NCI-H524 (cell line): ENCODE measurements around the gene SIVA1.
A peak's percentile ranks its signal among the peaks of the same experiment; 100 is the strongest.

Experiments used
- DNase-seq, 2 experiments: peaks; one replicate each; lab custom pipeline; 2025; lab: John Stamatoyannopoulos, UW

SIVA1 gene

GRCh38 chr14:104771918-104772706 lies 19.2 kb downstream of the SIVA1 start:
- DNase-seq, result no peak

DNA sequence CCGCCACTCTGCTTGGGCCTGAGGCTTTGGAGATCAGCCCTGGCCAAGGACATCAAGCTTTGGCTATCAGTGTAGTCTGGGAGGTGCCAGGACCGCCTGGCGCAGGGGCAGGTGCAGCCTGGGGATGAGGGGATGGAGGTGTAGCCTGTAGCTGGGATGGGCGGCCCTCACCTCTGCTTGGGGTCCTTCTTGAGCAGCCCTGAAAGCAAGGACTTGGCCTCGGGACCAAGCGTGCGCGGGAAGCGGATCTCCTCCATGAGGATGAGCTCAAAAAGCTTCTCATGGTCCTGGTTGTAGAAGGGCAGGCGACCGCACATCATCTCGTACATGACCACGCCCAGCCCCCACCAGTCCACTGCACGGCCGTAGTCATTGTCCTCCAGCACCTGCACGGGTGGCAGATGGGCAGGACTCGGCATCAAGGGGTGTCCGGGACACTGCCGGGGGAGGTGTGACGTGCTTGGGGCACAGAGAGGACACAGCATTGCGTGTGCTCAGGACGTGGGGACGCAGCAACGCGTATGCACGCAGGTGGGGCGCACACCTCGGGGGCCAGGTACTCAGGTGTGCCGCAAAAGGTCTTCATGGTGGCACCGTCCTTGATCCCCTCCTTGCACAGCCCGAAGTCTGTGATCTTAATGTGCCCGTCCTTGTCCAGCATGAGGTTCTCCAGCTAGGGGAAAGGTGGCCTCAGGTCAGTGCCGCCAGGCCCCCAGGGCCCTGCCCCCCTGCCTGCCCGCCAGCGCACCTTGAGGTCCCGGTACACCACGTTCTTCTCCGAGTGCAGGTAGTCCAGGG lies 20.0 kb downstream of the SIVA1 start:
- no peak for DNase-seq

GRCh38 chr14:104773505-104774452 lies 20.8 kb downstream of the SIVA1 start:
- DNase-seq, result peak in 1 of 2 experiments; percentile 35

DNA sequence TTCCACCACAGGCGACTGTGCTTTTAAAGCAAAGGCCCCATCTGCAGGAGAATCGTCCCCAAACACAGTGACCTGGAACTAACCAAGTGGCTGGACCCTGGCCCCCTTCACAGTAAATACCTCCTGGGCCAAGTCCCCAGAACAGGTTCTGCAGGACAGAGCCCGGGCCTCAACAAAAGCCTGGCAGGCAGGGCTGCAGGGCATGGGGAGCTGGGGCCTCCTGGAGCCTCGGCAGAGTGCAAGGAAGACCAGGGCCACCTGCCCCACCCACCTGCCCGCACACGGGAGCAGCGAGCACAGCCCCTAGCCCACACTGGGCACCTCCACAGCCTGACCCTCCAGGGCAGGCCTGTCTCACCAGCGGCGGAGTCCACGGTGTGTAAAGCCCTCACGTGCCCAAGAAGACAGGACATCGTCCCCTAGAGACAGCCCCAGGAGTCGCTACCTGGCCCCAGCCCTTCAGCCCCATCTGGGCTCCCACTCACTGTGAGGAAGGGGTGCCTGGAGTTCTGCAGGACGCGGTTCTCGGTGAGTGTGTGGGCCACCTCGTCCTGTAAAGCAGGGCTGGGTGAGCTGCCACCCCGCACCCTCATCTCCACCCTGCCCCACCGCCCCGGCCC lies 21.6 kb downstream of the SIVA1 start:
- DNase-seq, result no peak

DNA sequence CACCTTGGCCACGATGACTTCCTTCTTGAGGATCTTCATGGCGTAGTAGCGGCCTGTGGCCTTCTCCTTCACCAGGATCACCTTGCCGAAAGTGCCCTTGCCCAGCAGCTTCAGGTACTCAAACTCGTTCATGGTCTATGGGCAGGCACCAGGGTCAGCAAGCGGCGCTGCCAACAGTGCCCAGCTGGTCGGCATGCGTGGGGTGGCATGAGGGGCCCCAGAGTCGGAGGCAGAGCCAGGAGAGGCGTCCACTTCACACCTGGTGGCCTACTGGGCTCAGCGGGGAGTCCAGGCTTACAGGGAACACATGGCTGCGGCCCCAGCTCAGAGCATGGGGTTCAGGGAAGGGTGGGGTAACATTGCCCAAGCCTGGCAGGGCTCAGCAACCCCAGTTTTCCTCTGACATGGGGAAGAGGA lies 22.1 kb downstream of the SIVA1 start:
- no peak for DNase-seq

DNA sequence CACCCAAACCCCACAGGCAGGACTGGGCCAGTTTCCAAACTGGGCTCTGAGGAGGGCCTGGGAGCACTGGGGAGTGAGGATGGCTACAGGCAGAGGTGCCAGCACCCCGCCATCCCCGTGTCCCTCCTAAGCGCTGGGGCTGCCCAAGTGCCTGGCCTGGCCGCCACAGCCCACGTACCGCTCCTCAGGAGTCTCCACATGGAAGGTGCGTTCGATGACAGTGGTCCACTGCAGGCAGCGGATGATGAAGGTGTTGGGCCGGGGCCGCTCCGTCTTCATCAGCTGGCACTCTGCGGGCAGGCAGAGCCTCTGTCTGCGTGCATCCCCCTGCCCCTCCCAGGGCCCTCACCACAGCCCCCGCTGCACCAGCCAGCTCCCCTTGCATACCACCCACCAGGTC lies 23.5 kb downstream of the SIVA1 start:
- no peak for DNase-seq

DNA sequence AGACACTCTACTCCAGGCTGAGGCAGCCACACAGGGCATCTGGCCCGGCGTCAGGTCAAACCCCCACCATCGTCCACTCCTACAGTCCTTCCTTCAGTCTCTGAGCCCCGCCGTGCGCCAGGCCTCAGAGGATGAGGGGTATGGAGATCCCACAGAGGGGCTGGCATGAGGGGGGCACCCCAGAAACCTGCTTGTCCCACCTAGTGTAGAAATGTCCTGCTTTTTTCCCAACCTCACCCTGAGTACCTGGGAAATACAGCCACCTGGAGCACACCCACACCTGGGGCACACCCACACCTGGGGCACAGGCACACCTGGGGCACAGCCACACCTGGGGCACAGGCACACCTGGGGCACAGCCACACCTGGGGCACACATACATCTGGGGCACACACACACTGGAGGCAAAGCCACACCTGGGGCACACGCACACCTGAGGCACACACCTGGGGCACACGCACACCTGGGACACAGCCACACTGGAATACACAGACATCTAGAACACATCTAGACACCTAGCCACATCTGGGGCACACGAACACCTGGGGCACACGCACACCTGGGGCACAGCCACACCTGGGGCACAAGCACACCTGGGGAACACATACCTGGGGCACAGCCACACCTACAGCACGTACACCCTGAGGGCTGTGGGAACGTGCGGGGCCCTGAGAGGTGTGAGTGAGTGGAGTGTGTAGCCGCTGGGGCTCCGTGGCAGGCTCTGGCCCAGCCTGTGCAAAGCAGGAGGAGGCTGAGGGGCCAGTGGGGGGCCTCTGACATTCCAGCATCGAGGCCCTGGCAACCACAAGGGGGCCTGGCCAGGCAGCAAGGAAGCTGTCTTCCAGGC lies 24.2 kb downstream of the SIVA1 start:
- no peak for DNase-seq

DNA sequence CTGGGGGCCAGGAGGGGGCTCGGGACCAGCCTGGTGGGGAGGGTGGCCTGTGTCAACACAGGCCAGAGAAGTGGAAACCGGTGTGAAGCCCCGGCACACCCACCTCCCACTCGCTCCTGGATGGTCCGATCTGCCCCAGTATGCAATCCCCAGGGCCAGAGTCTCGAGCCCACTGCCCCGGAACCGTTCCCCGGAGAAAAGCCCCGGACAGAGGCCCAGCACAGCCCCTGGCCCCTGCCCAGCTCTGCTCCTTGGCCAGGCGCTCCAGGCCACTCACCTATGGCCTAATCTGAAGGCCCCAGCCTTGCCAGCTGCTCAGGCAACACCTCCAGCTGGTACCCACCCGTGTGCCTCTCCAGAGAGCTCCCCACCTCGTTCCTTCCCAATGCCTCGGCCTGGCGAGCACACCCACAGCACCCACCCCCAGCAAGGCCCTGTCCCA lies 24.9 kb downstream of the SIVA1 start:
- no peak for DNase-seq

- DNase-seq, result peak in 1 of 2 experiments; percentile 29
These were observed 25.9 kb downstream of the SIVA1 start for GRCh38 chr14:104778694-104779331.

DNA sequence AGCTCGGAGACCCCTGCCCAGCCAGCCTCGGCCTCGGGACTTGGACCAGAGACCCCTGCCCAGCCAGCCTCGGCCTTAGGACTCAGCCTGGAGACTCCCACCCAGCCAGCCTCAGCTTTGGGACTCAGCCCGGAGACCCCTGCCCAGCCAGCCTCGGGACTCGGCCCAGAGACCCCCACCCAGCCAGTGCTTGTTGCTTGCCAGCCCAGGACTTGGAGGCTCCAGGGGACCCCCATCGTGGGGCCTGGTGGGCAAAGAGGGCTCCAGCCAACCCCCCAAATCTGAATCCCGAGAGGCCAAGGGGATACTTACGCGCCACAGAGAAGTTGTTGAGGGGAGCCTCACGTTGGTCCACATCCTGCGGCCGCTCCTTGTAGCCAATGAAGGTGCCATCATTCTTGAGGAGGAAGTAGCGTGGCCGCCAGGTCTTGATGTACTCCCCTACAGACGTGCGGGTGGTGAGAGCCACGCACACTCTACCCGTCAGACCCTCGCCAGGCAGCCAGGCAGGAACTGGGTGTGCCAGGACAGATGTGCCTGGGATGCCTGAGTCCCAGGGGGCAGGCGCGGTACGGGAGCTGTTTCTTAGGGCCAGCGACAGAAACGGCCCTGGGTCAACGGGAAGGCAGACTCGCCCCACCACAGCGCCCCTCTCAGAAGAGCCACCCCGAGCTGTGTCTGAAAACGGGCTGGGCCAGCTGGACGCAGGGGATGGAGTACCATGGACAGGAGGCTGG lies 27.0 kb downstream of the SIVA1 start:
- no peak for DNase-seq

DNA sequence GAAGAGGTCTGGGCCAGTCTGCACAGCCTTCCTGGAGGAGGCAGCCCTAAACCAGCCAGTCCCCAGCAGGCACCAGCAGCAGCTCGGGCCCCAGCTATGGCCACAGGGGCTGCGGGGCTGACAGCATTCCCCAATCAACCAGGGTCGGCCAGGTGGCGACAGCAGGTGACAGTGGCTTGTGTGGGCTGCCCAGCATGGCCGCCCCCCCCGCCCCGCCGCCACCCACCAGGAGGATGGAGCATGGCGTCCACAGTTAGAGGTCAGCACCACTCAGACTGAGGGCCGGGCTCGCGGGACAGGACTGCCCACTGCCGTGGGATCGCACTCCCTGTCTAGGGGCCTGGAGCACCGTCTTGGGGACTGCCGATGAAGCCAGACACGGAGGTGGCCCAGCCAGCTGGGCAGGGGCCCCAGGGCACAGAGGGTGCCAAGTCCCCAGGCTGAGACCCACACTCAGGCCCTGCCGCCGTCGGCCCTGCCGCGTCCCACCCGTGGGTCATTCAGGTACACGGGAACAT lies 27.6 kb downstream of the SIVA1 start:
- no peak for DNase-seq

DNA sequence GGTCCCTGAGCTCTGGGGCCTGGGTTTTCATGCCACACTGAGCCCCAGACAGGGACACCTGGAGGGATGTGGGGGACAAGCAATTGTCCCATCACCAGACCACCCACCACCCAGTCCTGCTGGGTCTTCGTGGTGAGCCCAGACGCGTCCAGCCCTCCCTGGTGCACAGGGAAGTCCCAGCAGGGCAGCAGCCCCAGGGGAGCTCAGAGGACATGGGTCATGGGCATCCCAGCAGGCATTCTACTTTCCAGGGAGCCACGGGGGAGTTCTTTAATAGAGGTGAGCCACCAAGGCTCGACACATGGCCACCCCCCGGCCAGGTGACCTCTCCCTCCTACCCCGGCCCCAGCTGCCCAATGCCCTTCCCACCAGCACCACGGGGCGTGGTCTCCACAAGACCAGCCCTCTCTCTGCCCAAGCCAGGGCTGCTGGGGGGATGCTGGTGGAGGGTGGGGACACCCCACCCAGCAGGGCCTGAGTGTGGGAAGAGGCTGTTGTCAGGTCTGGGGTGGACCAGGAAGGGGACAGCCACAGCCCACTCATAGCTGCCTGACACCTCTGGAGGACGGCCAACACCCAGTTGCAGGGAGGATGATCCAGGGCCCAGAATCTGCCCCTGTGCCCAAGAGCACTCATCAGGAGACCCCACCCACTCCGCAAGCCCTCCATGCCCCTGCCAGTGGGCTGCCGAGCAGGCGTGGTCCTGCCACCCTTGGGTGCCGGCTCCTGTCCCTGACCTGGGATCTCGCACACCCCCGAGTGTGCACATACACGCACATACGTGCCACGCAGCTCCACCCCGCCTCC lies 28.5 kb downstream of the SIVA1 start:
- no peak for DNase-seq

DNA sequence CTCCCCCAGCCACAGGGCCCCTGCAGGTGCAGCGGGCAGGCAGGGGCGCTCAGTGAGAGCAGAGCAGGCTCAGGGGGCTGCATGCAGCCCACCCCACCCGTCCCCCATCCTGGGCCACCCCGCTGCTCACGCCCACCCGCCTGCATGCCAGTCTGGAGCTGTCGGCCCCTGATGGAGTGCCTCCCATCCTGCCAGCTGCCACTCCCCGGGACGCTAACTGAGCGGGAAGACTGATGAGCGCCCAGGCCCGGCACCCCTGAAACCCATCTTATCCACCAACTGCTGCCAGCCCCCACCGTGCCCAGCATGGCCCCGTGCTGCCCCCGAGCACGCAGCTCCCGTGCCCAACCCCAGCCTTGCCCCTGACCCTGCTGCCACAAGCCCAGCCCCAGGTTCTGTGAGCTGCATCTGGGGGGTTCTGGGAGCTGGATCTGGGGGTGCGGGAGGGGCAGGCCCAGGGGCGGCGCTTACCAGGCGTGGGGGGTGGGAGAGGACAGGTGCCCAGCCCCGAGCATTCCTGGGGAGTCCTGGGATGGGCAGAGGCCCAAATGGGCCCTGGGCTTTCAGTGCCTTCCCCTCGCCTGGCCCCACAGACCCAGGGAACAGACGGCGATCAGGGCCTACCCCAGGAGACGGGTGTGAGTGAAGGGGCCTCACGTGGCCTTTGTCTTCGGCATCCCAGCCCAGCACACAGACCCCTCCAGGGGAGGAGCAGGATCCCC lies 29.3 kb downstream of the SIVA1 start:
- no peak for DNase-seq

- no peak for DNase-seq
These were observed 29.8 kb downstream of the SIVA1 start for GRCh38 chr14:104782808-104783139.

DNA sequence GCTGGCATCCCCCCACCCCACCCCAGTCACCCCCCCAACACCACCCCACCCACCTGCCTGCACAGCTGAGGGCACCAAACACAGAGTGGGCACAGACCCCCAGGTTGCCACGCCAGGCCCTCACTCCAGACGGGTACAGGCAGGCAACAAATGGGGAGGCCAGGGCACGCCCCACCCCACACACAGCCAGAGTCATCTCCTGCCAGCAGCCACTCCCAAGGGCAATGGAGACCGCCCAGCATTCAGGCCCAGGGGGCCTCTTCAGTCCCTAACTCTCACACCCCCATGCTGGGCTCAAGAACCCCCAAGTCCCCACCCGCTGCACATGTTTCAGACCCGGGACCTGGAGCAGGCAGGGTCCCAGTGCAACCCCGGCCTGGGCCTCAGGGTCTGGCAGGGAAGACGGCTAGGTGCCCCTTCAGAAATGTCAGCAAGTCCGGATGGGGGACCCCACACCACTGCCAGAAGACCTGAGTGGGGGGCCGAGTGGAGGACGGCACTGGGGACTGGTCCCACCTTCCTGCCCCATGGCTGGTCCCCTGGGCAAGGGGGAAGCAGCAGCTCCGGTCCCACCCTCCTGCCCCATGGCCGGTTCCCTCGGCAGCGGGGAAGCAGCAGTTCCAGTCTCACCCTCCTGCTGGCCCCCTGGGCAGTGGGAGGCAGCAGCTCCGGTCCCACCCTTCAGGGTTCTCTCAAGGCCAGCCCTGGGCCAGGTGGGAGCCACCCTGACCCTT lies 30.7 kb downstream of the SIVA1 start:
- DNase-seq, result no peak

- no peak for DNase-seq
These were observed 31.2 kb downstream of the SIVA1 start for GRCh38 chr14:104784218-104784568.
